Measurements from ENCODE around the gene KCNH2. TPM values are rescaled to one million over a fixed set of nuclear protein-coding genes. Genes with fewer than 3 reads are reported as not detected.

Gene KCNH2
- total and polyA plus RNA-seq, 8 donors: 1.4 to 27.9 (median 3.9) TPM

- 72 to 81% methylated on average over 18 of the region's 18 CpGs for WGBS, 2 donors
- Histone ChIP-seq H3K36me3 (no peaks in the 10 kb centered on the region), H3K27ac (no peak overlapping the region), H3K27me3 (no peaks in the 10 kb centered on the region), H3K4me3 (no peak overlapping the region), H3K9me3 (no peaks in the 10 kb centered on the region), H3K4me1 (no peaks in the 10 kb centered on the region)
- ATAC-seq (peak in 2 of 4 donors; percentile 27 to 36), FAIRE-seq (no peak), DNase-seq (peak in 2 of 6 donors; percentile 19 to 35)
- TF ChIP-seq CTCF (IDR thresholded peaks at IDR 0.05): no peak
- intact Hi-C loops (cut with DNase I): no loop called here
Observed at GRCh38 chr7:150963707-150964559, 14.2 kb downstream of the KCNH2 start.

- DNase-seq (peak in 4 of 6 donors; percentile 47 to 82 (median 64)), FAIRE-seq (no peak), ATAC-seq (peak; percentile 73 to 91 (median 86))
- peak; percentile 40 to 69 (median 64) for TF ChIP-seq CTCF (IDR thresholded peaks at IDR 0.05)
- Histone ChIP-seq H3K27ac (no peak overlapping the region), H3K27me3 (no peaks in the 10 kb centered on the region), H3K4me1 (no peaks in the 10 kb centered on the region), H3K36me3 (no peaks in the 10 kb centered on the region), H3K9me3 (no peaks in the 10 kb centered on the region), H3K4me3 (no peak overlapping the region)
- 42 to 46% methylated on average over 23 of the region's 23 CpGs for WGBS, 2 donors
- intact Hi-C loops (cut with DNase I): no loop called here
Observed at GRCh38 chr7:150962553-150963399, 15.3 kb downstream of the KCNH2 start.

- no peak for TF ChIP-seq CTCF (IDR thresholded peaks at IDR 0.05)
Observed at GRCh38 chr7:150962290-150962552, 15.9 kb downstream of the KCNH2 start.

GRCh38 chr7:150961510-150962289, 16.4 kb downstream of the KCNH2 start:
- intact Hi-C loops (cut with DNase I): no loop called here
- FAIRE-seq (no peak), DNase-seq (peak in 1 of 6 donors; percentile 68), ATAC-seq (no peak)
- H3K4me3 ChIP-seq: no peak overlapping the region
- 77 to 85% methylated on average over 17 of the region's 17 CpGs for WGBS, 2 donors
- TF ChIP-seq CTCF (IDR thresholded peaks at IDR 0.05): no peak
- no peaks in the 10 kb centered on the region for H3K27me3 ChIP-seq
- H3K36me3 ChIP-seq: no peaks in the 10 kb centered on the region
- H3K9me3 ChIP-seq: no peaks in the 10 kb centered on the region
- no peak overlapping the region for H3K27ac ChIP-seq
- H3K4me1 ChIP-seq: no peaks in the 10 kb centered on the region

More at GRCh38 chr7:150962290-150962552, 15.9 kb downstream of the KCNH2 start:
- 43 to 48% methylated on average over 2 of the region's 2 CpGs for WGBS, 2 donors
- ATAC-seq: no peak
- no peak for FAIRE-seq
- Histone ChIP-seq H3K27ac (no peak overlapping the region), H3K36me3 (no peaks in the 10 kb centered on the region), H3K4me1 (no peaks in the 10 kb centered on the region), H3K4me3 (no peak overlapping the region), H3K9me3 (no peaks in the 10 kb centered on the region), H3K27me3 (no peaks in the 10 kb centered on the region)
- DNase-seq: no peak
- intact Hi-C loops (cut with DNase I): no loop called here

Data from pancreas (tissue), 10 donors.